A549 (cell line): ENCODE measurements around the gene GSTO2. TPM values are rescaled to one million over a fixed set of nuclear protein-coding genes. Genes with fewer than 3 reads are reported as not detected.
"Not testable (repeated sequence)": the region's sequence is repeated elsewhere in the genome, so short reads cannot be mapped to it uniquely, and the experiment has no call there.

Experiments
- ATAC-seq, 2 experiments: fragments of 200-7000 bp in 1 of 2; fragments of >200 bp in 1 of 2; cut with Nextera tagmentation in 1 of 2; cut with Tn5 transposase in 1 of 2; 3 replicates each; pipeline versions ENCODE4 v1.8.0 to v1.9.1; 2018 to 2020; ENCODE audit warnings: mild to moderate bottlenecking in 1 of 2, moderate library complexity in 1 of 2
- CTCF ChIA-PET: fragments of 300-600 bp; sonication (Branson Sonifier 250); formaldehyde crosslinking; extraction: SDS; loops from one replicate; lab custom pipeline; 2021; ENCODE audit warnings: antibody characterized with exemption, inconsistent platforms; lab: Yijun Ruan, JAX
- POLR2A ChIA-PET: fragments of 350-600 bp; formaldehyde crosslinking; extraction: SDS; loops from one replicate; lab custom pipeline; 2021; ENCODE audit warnings: antibody characterized with exemption, inconsistent platforms; lab: Yijun Ruan, JAX
- DNase-seq, 2 experiments: peaks; one replicate each; pipeline versions ENCODE4 v3.0.0 to v3.0.0-alpha.2; 2011 to 2016; ENCODE audit warnings: low read depth in 1 of 2, low spot score in 1 of 2
- FAIRE-seq: peaks from 2 replicates; lab custom pipeline; 2011; peaks lifted over from hg19 to GRCh38; lab: Jason Lieb, UNC
- H3K27ac ChIP-seq, 2 experiments: fragments of >200 bp; sonication (Bioruptor Twin); formaldehyde crosslinking; 3 replicates each; pipeline ENCODE4 v1.5.1; 2016 to 2017
- H3K4me1 ChIP-seq: fragments of >200 bp; sonication (Bioruptor Twin); formaldehyde crosslinking; 3 replicates; pipeline ENCODE4 v1.6.1; 2016
- H3K4me2 ChIP-seq: fragments of >200 bp; sonication (Bioruptor Twin); formaldehyde crosslinking; 3 replicates; pipeline ENCODE4 v1.6.1; 2016
- H3K4me3 ChIP-seq: fragments of >200 bp; sonication (Bioruptor Twin); formaldehyde crosslinking; 3 replicates; pipeline ENCODE4 v1.5.1; 2016
- H3K9me3 ChIP-seq: fragments of >200 bp; sonication (Bioruptor Twin); formaldehyde crosslinking; 3 replicates; pipeline ENCODE4 v1.6.1; 2016
- CBX8 ChIP-seq: fragments of 200-600 bp; sonication (generic); IDR thresholded peaks from 2 replicates; pipeline ENCODE4 v1.6.1; 2016
- CEBPB ChIP-seq, 2 experiments: fragments of >200 bp in 1 of 2; sonication (Bioruptor Twin) in 1 of 2; formaldehyde crosslinking in 1 of 2; IDR thresholded peaks; 2 replicates each; pipeline ENCODE4 v1.6.1; 2012 to 2016
- MAFK ChIP-seq: fragments of 450-650 bp; IDR thresholded peaks from 2 replicates; pipeline ENCODE4 v1.6.1; 2014; ENCODE audit not compliant: partially characterized antibody
- MYC ChIP-seq: IDR thresholded peaks from 2 replicates; pipeline ENCODE4 v1.6.1; 2012; ENCODE audit warnings: mild to moderate bottlenecking, inconsistent platforms, low read length, improper control_type of control experiment, borderline replicate concordance
- NR3C1 ChIP-seq: fragments of >200 bp; sonication (Bioruptor Twin); formaldehyde crosslinking; IDR thresholded peaks from 3 replicates; pipeline ENCODE4 v1.6.1; 2017
- RAD21 ChIP-seq, 2 experiments: fragments of >200 bp in 1 of 2; sonication (Bioruptor Twin) in 1 of 2; formaldehyde crosslinking in 1 of 2; IDR thresholded peaks in 1 of 2; conservative IDR thresholded peaks in 1 of 2; 2 replicates in 1 of 2; 3 replicates in 1 of 2; pipeline ENCODE4 v1.6.1; 2012 to 2018; ENCODE audit warnings: inconsistent platforms in 1 of 2
- SMC3 ChIP-seq: fragments of >200 bp; sonication (Bioruptor Twin); formaldehyde crosslinking; IDR thresholded peaks from 3 replicates; pipeline ENCODE4 v1.6.1; 2018; ENCODE audit warnings: inconsistent platforms
- TFCP2L1 ChIP-seq: fragments of 250-450 bp; sonication (Bioruptor Pico); IDR thresholded peaks from 2 replicates; pipeline ENCODE4 v1.5.0; 2021; ENCODE audit warnings: mild to moderate bottlenecking
- TP53 ChIP-seq: fragments of 250-450 bp; sonication (Bioruptor Pico); IDR thresholded peaks from 2 replicates; pipeline ENCODE4 v1.5.0; 2021; ENCODE audit warnings: mild to moderate bottlenecking, moderate library complexity
- ZFP36 ChIP-seq: fragments of 450-650 bp; IDR thresholded peaks from 2 replicates; pipeline ENCODE4 v1.6.1; 2014; ENCODE audit warnings: borderline replicate concordance; ENCODE audit not compliant: partially characterized antibody
- WGBS: methylation state at CpG from one replicate; pipeline ENCODE4 v1.1.6; 2017; ENCODE audit errors: missing lambda C conversion rate; 5-methylcytosine and 5-hydroxymethylcytosine counted together
- polyA plus RNA-seq, 4 experiments: library from polyadenylated mRNA; depleted of rRNA in 3 of 4; stranded (reverse); fragments of >200 nt; fragmentation: RNase III in 1 of 4; extraction: RNeasy Plus Mini Kit Qiagen cat#74134 plus additional on column Dnase treatment in 1 of 4; gene quantifications; 2 replicates in 3 of 4; 3 replicates in 1 of 4; pipeline ENCODE4 v1.2.3, GENCODE V29; 2011 to 2017
- TF ChIP-seq, protein P1 (sequence below): fragments of 250-450 bp; sonication (Bioruptor Pico); IDR thresholded peaks from 2 replicates; pipeline ENCODE4 v1.5.0; 2021; ENCODE audit warnings: mild to moderate bottlenecking, moderate library complexity, borderline replicate concordance
- TF ChIP-seq, protein P2 (sequence below): fragments of 450-650 bp; IDR thresholded peaks from 2 replicates; pipeline ENCODE4 v1.6.1; 2014; ENCODE audit warnings: antibody characterized with exemption
- TF ChIP-seq, protein P3 (sequence below): fragments of >200 bp; sonication (Bioruptor Twin); formaldehyde crosslinking; IDR thresholded peaks from 3 replicates; pipeline ENCODE4 v1.6.1; 2016
- TF ChIP-seq, protein P4 (sequence below): fragments of 200-600 bp; sonication (generic); IDR thresholded peaks from 2 replicates; pipeline ENCODE4 v1.6.1; 2016; ENCODE audit warnings: antibody characterized with exemption, mild to moderate bottlenecking, moderate library complexity
- TF ChIP-seq, protein P5 (sequence below): fragments of >200 bp; sonication (Bioruptor Twin); formaldehyde crosslinking; IDR thresholded peaks from 3 replicates; pipeline ENCODE4 v1.5.1; 2016

Gene GSTO2
- polyA plus RNA-seq, 2 of the 4 experiments (the other 2 are of a cell fraction), result 1.3 to 5.7 TPM

DNA sequence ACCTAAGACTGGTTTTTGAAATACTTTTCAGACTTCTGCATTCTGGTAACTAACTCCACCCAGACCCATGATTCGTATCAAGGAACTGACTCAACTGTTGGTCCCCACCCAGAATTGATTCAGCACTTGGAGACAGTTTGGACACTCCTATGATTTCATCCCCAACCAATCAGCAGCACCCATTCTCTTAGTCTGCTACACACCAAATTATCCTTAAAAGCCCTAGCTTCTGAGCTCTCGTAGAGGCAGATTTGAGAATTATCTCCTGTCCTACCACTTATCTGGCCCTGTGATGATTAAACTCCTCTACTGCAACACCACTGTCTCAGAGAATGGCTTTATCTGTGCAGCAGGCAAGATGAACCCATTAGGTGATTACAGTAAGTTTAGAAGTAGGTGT lies 22.0 kb upstream of the GSTO2 start (continued):
- TF ChIP-seq SMC3, result no peak

DNA sequence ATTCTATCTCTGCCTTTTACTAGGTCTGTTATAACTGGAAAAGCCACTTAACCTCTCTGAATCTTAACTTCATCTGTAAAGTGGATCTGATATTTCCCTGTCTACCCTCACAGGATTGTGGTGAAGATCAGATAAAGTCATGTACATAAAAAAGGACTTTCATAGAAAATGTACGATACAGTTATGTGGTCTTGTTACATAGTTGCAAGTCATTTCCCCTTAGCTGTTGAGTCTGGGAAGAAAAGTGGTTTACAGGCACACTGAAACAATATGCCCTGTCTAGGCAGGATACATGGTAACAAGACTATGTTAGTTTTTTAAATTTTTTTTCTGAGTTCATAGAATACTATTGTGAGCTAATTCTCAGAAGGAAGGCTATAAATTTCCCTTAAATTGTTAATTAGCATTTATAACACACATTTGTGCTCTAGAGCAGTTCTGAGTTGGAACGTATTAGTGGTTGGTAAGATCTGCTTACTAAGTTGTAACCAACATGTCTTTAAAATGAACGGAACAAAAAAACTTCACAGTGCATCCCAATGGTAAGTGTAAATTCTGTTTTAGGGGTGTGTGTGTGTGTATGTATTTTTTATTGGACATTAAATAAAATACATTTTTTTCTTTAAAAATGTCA lies 21.4 kb upstream of the GSTO2 start:
- TF ChIP-seq CEBPB (IDR thresholded peaks at IDR 0.05) (no peak), CBX8 (no peak)
- WGBS, result 72% methylated on average over 3 of the region's 3 CpGs
- Histone ChIP-seq H3K4me1 (no peaks in the 10 kb centered on the region), H3K9me3 (peaks cover 15% of the 10 kb centered on the region; the same call in 2 of the 3 replicates), H3K27ac (no peak overlapping the region), H3K4me3 (no peak overlapping the region), H3K4me2 (no peak overlapping the region)
- ATAC-seq (no peak), FAIRE-seq (no peak), DNase-seq (no peak)
- CTCF ChIA-PET, result interaction anchor here (1.4 to 1.6 kb wide), 2 partner anchors 103 to 125 kb away, joined by 3 to 4 read pairs; no protein-coding TSS in a partner anchor
- POLR2A ChIA-PET, result interaction anchor here (1.4 kb wide), 1 partner anchor 21 kb away, joined by 3 read pairs; the partner anchor contains the start of gene GSTO2

DNA sequence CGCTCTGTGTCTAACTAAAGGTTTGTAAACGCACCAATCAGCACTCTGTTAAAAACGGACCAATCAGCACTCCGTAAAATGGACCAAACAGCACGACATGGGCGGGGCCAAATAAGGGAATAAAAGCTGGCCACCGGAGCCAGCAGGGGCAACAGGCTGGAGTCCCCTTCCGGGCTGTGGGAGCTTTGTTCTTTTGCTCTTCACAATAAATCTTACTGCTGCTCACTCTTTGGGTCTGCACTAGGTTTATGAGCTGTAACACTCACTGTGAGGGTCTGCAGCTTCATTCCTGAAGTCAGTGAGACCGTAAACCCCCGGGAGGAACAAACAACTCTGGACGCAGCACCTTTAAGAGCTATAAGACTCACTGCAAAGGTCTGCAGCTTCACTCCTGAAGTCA lies 20.1 kb upstream of the GSTO2 start:
- H3K4me3 ChIP-seq, H3K27ac ChIP-seq, H3K4me1 ChIP-seq, FAIRE-seq, DNase-seq, H3K4me2 ChIP-seq, ATAC-seq: not testable (repeated sequence)
- ChIA-PET CTCF (interaction anchor here (0.6 to 1.4 kb wide), 4 partner anchors 11 to 140 kb away, joined by 3 to 4 read pairs (median 3); partner anchors contain the start of gene CFAP43), POLR2A (interaction anchor here (1.4 kb wide), 1 partner anchor 20 kb away, joined by 3 read pairs; the partner anchor contains the start of gene GSTO2)
- TF ChIP-seq MAFK, result peak; percentile 59
- WGBS, result 60% methylated on average over 11 of the region's 11 CpGs
- H3K9me3 ChIP-seq, result peaks cover 15% of the 10 kb centered on the region; the same call in 2 of the 3 replicates

DNA sequence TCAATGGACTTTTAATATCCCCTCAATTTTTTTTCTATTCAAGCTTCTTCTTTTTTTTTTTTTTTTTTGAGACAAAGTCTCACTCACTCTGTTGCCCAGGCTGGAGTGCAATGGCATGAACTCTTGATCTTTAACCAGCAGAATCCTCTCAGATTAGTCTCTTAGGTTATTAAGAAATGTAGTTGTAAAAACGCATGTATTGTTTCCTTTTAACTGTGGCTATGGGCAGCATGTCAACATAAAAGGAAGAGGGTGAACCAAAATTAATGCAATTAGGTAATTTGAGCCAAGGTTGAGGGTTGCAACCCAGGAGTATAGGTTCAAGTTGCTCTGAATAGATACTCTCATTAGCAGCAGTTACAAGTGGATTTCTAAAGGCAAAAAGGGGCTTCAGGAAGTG lies 18.6 kb upstream of the GSTO2 start:
- TF ChIP-seq NR3C1, result no peak
- TF ChIP-seq RAD21 (conservative IDR thresholded peaks at IDR 0.05 in 1 of 2, IDR thresholded peaks at IDR 0.05 in 1 of 2), result no peak
- TF ChIP-seq MYC, result no peak
- no peak for TF ChIP-seq ZFP36
- TF ChIP-seq, protein P1, sequence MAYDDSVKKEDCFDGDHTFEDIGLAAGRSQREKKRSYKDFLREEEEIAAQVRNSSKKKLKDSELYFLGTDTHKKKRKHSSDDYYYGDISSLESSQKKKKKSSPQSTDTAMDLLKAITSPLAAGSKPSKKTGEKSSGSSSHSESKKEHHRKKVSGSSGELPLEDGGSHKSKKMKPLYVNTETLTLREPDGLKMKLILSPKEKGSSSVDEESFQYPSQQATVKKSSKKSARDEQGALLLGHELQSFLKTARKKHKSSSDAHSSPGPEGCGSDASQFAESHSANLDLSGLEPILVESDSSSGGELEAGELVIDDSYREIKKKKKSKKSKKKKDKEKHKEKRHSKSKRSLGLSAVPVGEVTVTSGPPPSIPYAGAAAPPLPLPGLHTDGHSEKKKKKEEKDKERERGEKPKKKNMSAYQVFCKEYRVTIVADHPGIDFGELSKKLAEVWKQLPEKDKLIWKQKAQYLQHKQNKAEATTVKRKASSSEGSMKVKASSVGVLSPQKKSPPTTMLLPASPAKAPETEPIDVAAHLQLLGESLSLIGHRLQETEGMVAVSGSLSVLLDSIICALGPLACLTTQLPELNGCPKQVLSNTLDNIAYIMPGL (CRISPR knock-in tag), result no peak
- no peak for TF ChIP-seq TP53
- WGBS, result 8% methylated on average over 1 of the region's 1 CpG
- H3K9me3 ChIP-seq, result peaks cover 15% of the 10 kb centered on the region; the same call in 2 of the 3 replicates
- DNase-seq (no peak), FAIRE-seq (no peak), ATAC-seq (no peak)
- H3K4me3 ChIP-seq, result no peak overlapping the region
- ChIA-PET CTCF (interaction anchor here (1.0 kb wide), 1 partner anchor 42 kb away, joined by 4 read pairs; no protein-coding TSS in a partner anchor), POLR2A (no interaction called here)
- H3K4me1 ChIP-seq, result 0 out of 3 replicates have a peak, but pooled peaks cover 6% of the 10 kb centered on the region
- H3K4me2 ChIP-seq, result no peak overlapping the region
- no peak overlapping the region for H3K27ac ChIP-seq

DNA sequence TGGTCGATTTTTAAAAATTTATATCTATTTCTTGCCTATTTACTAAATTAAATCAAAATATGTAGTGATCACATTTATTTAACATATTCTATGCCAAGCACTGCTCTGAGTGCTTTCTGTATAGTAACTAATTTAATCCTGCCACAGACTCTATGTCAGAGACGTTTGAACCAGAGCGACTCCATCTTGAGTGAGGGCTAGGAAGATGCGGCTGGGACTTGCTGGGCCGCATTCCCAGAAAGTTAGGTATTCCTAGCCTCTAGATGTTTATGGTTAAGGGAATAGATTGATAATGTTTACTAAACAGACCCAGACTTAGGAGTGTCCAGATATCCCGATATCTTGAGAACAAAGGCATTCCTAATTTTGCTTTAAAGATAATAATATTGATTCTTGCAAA lies 17.5 kb upstream of the GSTO2 start:
- Histone ChIP-seq H3K4me1 (peaks cover 13% of the 10 kb centered on the region), H3K9me3 (peaks cover 15% of the 10 kb centered on the region; the same call in 1 of the 3 replicates), H3K4me2 (no peak overlapping the region)
- POLR2A ChIA-PET, result no interaction called here
- CTCF ChIA-PET, result no interaction called here
- no peak for TF ChIP-seq TFCP2L1 (CRISPR knock-in tag)
- TF ChIP-seq, protein P2, sequence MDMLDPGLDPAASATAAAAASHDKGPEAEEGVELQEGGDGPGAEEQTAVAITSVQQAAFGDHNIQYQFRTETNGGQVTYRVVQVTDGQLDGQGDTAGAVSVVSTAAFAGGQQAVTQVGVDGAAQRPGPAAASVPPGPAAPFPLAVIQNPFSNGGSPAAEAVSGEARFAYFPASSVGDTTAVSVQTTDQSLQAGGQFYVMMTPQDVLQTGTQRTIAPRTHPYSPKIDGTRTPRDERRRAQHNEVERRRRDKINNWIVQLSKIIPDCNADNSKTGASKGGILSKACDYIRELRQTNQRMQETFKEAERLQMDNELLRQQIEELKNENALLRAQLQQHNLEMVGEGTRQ, result no peak
- TF ChIP-seq, protein P3, sequence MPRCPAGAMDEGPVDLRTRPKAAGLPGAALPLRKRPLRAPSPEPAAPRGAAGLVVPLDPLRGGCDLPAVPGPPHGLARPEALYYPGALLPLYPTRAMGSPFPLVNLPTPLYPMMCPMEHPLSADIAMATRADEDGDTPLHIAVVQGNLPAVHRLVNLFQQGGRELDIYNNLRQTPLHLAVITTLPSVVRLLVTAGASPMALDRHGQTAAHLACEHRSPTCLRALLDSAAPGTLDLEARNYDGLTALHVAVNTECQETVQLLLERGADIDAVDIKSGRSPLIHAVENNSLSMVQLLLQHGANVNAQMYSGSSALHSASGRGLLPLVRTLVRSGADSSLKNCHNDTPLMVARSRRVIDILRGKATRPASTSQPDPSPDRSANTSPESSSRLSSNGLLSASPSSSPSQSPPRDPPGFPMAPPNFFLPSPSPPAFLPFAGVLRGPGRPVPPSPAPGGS, result no peak
- TF ChIP-seq, protein P4, sequence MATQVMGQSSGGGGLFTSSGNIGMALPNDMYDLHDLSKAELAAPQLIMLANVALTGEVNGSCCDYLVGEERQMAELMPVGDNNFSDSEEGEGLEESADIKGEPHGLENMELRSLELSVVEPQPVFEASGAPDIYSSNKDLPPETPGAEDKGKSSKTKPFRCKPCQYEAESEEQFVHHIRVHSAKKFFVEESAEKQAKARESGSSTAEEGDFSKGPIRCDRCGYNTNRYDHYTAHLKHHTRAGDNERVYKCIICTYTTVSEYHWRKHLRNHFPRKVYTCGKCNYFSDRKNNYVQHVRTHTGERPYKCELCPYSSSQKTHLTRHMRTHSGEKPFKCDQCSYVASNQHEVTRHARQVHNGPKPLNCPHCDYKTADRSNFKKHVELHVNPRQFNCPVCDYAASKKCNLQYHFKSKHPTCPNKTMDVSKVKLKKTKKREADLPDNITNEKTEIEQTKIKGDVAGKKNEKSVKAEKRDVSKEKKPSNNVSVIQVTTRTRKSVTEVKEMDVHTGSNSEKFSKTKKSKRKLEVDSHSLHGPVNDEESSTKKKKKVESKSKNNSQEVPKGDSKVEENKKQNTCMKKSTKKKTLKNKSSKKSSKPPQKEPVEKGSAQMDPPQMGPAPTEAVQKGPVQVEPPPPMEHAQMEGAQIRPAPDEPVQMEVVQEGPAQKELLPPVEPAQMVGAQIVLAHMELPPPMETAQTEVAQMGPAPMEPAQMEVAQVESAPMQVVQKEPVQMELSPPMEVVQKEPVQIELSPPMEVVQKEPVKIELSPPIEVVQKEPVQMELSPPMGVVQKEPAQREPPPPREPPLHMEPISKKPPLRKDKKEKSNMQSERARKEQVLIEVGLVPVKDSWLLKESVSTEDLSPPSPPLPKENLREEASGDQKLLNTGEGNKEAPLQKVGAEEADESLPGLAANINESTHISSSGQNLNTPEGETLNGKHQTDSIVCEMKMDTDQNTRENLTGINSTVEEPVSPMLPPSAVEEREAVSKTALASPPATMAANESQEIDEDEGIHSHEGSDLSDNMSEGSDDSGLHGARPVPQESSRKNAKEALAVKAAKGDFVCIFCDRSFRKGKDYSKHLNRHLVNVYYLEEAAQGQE, result no peak
- TF ChIP-seq, protein P5, sequence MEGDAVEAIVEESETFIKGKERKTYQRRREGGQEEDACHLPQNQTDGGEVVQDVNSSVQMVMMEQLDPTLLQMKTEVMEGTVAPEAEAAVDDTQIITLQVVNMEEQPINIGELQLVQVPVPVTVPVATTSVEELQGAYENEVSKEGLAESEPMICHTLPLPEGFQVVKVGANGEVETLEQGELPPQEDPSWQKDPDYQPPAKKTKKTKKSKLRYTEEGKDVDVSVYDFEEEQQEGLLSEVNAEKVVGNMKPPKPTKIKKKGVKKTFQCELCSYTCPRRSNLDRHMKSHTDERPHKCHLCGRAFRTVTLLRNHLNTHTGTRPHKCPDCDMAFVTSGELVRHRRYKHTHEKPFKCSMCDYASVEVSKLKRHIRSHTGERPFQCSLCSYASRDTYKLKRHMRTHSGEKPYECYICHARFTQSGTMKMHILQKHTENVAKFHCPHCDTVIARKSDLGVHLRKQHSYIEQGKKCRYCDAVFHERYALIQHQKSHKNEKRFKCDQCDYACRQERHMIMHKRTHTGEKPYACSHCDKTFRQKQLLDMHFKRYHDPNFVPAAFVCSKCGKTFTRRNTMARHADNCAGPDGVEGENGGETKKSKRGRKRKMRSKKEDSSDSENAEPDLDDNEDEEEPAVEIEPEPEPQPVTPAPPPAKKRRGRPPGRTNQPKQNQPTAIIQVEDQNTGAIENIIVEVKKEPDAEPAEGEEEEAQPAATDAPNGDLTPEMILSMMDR, result no peak
- TF ChIP-seq, all 56 proteins: peak for 0
- Histone ChIP-seq H3K27ac (no peak overlapping the region), H3K4me3 (no peak overlapping the region)
- DNase-seq, result no peak
- WGBS, result 76% methylated on average over 6 of the region's 6 CpGs
- ATAC-seq, result no peak
- FAIRE-seq, result no peak
